Activated CD4-positive, alpha-beta memory T cell treated with anti-CD3 and anti-CD28 coated beads, Interleukin-2, amount 10 ng/mL, durations not matched to agents 7 days and 5 days (primary cell): ENCODE results near the gene SEC14L1. TPM values are rescaled to one million over a fixed set of nuclear protein-coding genes. Genes with fewer than 3 reads are reported as not detected.

Experiments used
- CTCF ChIA-PET: fragments of 350-600 bp; sonication (Branson Sonifier 250); formaldehyde crosslinking; loops from one replicate; lab custom pipeline; 2021; ENCODE audit warnings: antibody characterized with exemption, inconsistent platforms; lab: Charles Lee
- POLR2A ChIA-PET: fragments of 350-600 bp; sonication (Branson Sonifier 250); formaldehyde crosslinking; loops from one replicate; lab custom pipeline; 2021; ENCODE audit warnings: antibody characterized with exemption; lab: Charles Lee
- DNase-seq: peaks from one replicate; pipeline ENCODE4 v3.0.0-alpha.2; 2020
- H3K27ac Mint-ChIP-seq: one replicate; pipeline ENCODE4 v1.8.0; 2021; ENCODE audit warnings: mild to moderate bottlenecking, mixed read lengths
- H3K27me3 Mint-ChIP-seq: one replicate; pipeline ENCODE4 v1.8.0; 2021; ENCODE audit warnings: mixed read lengths
- H3K36me3 Mint-ChIP-seq: one replicate; pipeline ENCODE4 v1.8.0; 2021; ENCODE audit warnings: low read depth, mixed read lengths
- H3K4me1 Mint-ChIP-seq: one replicate; pipeline ENCODE4 v1.8.0; 2021; ENCODE audit warnings: mixed read lengths
- H3K4me3 Mint-ChIP-seq: one replicate; pipeline ENCODE4 v1.8.0; 2021; ENCODE audit warnings: mild to moderate bottlenecking, mixed read lengths
- H3K9me3 Mint-ChIP-seq: one replicate; pipeline ENCODE4 v1.8.0; 2021; ENCODE audit warnings: mixed read lengths
- total RNA-seq, 2 experiments: library from RNA; stranded (reverse); gene quantifications; one replicate each; pipeline ENCODE4 v1.2.3, GENCODE V29; 2021

The SEC14L1 gene
- total RNA-seq, 2 experiments from 2014 or later, result 77.2 to 82.2 TPM

DNA sequence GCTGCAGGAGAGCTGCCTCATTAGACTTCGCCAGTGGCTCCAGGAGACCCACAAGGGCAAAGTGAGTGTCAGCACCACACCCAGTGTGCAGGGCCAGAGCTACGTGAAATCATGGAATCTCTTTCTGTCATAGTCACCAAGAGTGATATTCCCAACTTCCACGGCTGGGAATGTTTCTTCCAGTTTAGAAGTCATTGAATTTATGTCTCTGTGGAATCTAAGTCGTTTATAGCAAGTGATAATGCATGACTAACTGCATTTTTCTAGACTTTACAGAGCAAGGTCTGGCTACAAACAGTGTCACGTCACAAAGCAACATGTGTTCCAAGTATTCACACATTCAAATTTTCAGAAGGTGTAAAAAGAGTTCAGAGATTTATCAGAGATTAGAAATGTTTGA is 55.5 kb downstream of the SEC14L1 start:
- CTCF ChIA-PET, result no interaction called here
- DNase-seq, result no peak
- POLR2A ChIA-PET, result no interaction called here
- no peaks in the 10 kb centered on the region for H3K4me1 Mint-ChIP-seq
- H3K27ac Mint-ChIP-seq, result no peak overlapping the region
- H3K4me3 Mint-ChIP-seq, result no peak overlapping the region
- no peaks in the 10 kb centered on the region for H3K9me3 Mint-ChIP-seq
- H3K36me3 Mint-ChIP-seq, result peaks cover 82% of the 10 kb centered on the region
- no peaks in the 10 kb centered on the region for H3K27me3 Mint-ChIP-seq

DNA sequence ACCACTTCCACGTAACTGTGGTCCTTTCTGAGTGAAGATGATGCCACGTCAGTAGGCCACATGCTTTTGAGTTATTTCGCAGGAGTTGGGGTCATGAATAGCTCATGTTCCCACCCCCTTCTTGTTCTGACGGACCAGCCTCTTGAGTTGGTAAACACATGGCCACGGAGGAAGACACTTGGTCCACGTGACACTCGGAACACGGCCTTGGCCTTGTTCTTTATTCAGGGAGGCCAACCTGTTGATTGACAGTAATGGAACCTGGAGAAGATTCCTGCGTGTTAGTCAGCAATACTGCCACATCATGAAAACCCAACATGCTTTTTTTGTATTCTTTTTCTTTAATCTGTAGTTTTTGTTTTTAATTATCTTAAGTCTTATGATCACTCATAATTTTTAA is 56.3 kb downstream of the SEC14L1 start:
- Mint-ChIP-seq H3K36me3 (peaks cover 86% of the 10 kb centered on the region), H3K9me3 (no peaks in the 10 kb centered on the region), H3K27me3 (no peaks in the 10 kb centered on the region), H3K4me3 (no peak overlapping the region), H3K4me1 (no peaks in the 10 kb centered on the region), H3K27ac (no peak overlapping the region)
- CTCF ChIA-PET, result no interaction called here
- no peak for DNase-seq
- POLR2A ChIA-PET, result no interaction called here

- Mint-ChIP-seq H3K4me1 (no peaks in the 10 kb centered on the region), H3K4me3 (no peak overlapping the region), H3K27me3 (no peaks in the 10 kb centered on the region), H3K36me3 (peaks cover 80% of the 10 kb centered on the region), H3K27ac (no peak overlapping the region), H3K9me3 (no peaks in the 10 kb centered on the region)
- DNase-seq, result no peak
- ChIA-PET CTCF (no interaction called here), POLR2A (no interaction called here)
Measured at GRCh38 chr17:77200711-77201110, 59.9 kb downstream of the SEC14L1 start.

DNA sequence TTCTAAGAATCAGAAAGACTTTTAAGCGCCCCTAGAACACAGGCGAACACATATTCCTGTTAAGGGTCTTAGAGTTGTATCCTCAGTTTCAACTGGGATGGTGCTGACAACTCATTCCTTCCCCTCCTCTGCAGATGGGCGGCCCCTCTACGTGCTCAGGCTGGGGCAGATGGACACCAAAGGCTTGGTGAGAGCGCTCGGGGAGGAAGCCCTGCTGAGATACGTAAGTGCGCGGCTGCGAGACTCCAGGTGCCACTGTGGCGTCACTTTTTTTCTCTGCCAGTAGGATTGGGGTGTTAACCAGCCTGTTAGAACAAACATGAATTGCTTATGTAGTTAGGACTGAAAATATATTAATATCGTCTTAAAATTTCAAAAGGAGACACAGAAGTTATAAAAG is 62.7 kb downstream of the SEC14L1 start:
- H3K9me3 Mint-ChIP-seq, result no peaks in the 10 kb centered on the region
- H3K27me3 Mint-ChIP-seq, result no peaks in the 10 kb centered on the region
- H3K36me3 Mint-ChIP-seq, result peaks cover 74% of the 10 kb centered on the region
- no peak for DNase-seq
- CTCF ChIA-PET, result interaction anchor here (0.6 kb wide), 1 partner anchor 239 kb away, joined by 3 read pairs; no protein-coding TSS in a partner anchor
- no peaks in the 10 kb centered on the region for H3K4me1 Mint-ChIP-seq
- no peak overlapping the region for H3K4me3 Mint-ChIP-seq
- H3K27ac Mint-ChIP-seq, result no peak overlapping the region
- POLR2A ChIA-PET, result interaction anchor here (0.8 kb wide), 1 partner anchor 115 kb away, joined by 4 read pairs; no protein-coding TSS in a partner anchor

DNA sequence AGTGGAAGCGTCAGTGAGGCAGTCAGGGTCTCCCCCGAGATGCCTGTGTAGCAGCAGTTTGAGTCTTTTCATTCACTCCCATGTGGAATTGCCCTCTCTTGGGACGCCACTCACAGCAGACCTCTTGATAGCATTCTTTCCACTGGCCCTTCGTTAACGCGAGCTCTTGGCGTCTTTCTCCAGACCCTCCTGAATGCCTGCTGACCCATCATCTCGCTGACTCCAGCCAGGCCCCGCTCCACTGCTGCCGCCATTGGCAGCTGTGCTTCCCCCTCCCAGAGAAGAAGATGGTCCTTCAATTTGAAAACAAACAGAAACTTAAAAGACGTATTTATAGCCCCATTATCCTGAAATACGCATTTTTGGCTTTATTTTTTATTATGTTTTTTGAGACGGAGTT is 63.1 kb downstream of the SEC14L1 start:
- POLR2A ChIA-PET, result no interaction called here
- Mint-ChIP-seq H3K4me3 (no peak overlapping the region), H3K27me3 (no peaks in the 10 kb centered on the region), H3K27ac (no peak overlapping the region), H3K36me3 (peaks cover 74% of the 10 kb centered on the region), H3K9me3 (no peaks in the 10 kb centered on the region), H3K4me1 (no peaks in the 10 kb centered on the region)
- CTCF ChIA-PET, result interaction anchor here (0.6 kb wide), 1 partner anchor 239 kb away, joined by 3 read pairs; no protein-coding TSS in a partner anchor
- DNase-seq, result no peak

DNA sequence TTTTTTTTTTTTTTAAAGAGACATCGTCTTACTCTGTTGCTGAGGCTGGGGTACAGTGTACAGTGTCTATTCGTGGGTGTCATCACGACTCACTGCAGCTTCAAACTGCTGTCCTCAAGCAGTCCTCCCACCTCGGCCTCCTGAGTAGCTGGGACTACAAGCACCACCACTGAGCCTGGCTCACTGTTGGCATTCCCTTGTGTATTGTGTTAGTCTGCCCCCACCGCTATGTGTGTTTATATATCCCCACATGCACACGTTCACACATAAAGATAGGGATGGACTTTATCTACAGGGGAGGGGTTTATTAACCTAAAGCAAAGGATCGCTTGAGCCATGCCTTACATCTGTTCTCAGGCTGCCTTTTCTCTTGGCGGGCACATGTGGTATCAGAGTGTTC is 63.8 kb downstream of the SEC14L1 start:
- Mint-ChIP-seq H3K36me3 (peaks cover 75% of the 10 kb centered on the region), H3K9me3 (no peaks in the 10 kb centered on the region), H3K4me3 (no peak overlapping the region), H3K27me3 (no peaks in the 10 kb centered on the region), H3K27ac (no peak overlapping the region), H3K4me1 (no peaks in the 10 kb centered on the region)
- POLR2A ChIA-PET, result no interaction called here
- CTCF ChIA-PET, result no interaction called here
- DNase-seq, result no peak

DNA sequence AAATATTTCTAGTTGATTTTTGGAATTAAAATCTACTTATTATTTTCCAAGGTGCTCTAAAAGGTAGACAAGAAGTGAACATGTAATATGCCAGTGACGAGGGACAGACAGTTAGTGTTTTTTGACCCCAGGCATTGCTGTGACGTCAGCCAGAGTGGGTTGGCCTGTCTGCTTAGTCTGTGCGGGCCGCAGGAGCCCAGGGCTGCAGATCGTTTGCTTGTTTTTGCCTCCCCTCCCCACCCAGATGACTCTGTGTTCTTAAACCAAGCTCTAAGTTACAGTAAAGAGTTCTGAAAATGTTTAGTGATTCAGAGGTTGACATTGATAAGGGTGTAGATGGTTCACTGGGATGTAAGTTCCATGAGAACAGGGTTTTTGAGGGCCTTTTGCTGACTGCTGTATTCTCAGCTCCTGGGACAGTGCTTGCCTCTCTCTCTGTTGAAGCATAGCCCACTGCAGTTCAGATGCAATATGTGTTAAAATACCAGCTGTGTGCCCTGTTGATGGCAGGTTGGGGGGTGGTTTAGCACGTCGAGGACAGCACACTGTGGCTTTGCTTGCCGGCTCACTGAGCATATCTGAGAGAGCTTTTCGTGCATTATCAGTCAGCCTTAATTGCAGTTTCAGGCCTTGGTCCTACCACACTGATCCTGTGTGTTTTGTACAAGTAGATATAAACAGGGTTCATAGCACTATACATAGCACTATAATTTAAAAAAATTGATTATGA is 64.8 kb downstream of the SEC14L1 start:
- DNase-seq, result no peak
- H3K4me3 Mint-ChIP-seq, result no peak overlapping the region
- H3K36me3 Mint-ChIP-seq, result peaks cover 74% of the 10 kb centered on the region
- no peak overlapping the region for H3K27ac Mint-ChIP-seq
- H3K9me3 Mint-ChIP-seq, result no peaks in the 10 kb centered on the region
- CTCF ChIA-PET, result interaction anchor here (0.5 kb wide), 1 partner anchor 13 kb away, joined by 3 read pairs; no protein-coding TSS in a partner anchor
- no peaks in the 10 kb centered on the region for H3K4me1 Mint-ChIP-seq
- H3K27me3 Mint-ChIP-seq, result no peaks in the 10 kb centered on the region
- POLR2A ChIA-PET, result no interaction called here

GRCh38 chr17:77206158-77206956 is 65.6 kb downstream of the SEC14L1 start:
- DNase-seq, result no peak
- no peaks in the 10 kb centered on the region for H3K4me1 Mint-ChIP-seq
- ChIA-PET POLR2A (no interaction called here), CTCF (interaction anchor here (0.5 kb wide), 1 partner anchor 12 kb away, joined by 3 read pairs; no protein-coding TSS in a partner anchor)
- no peak overlapping the region for H3K4me3 Mint-ChIP-seq
- H3K36me3 Mint-ChIP-seq, result peaks cover 73% of the 10 kb centered on the region
- H3K27me3 Mint-ChIP-seq, result no peaks in the 10 kb centered on the region
- H3K27ac Mint-ChIP-seq, result peak overlapping the region; percentile 13
- H3K9me3 Mint-ChIP-seq, result no peaks in the 10 kb centered on the region

GRCh38 chr17:77207689-77208216 is 67.0 kb downstream of the SEC14L1 start:
- H3K9me3 Mint-ChIP-seq, result no peaks in the 10 kb centered on the region
- no peaks in the 10 kb centered on the region for H3K4me1 Mint-ChIP-seq
- no peak overlapping the region for H3K4me3 Mint-ChIP-seq
- POLR2A ChIA-PET, result no interaction called here
- CTCF ChIA-PET, result interaction anchor here (1.5 kb wide), 1 partner anchor 152 kb away, joined by 3 read pairs; no protein-coding TSS in a partner anchor
- H3K27me3 Mint-ChIP-seq, result no peaks in the 10 kb centered on the region
- no peak for DNase-seq
- peaks cover 75% of the 10 kb centered on the region for H3K36me3 Mint-ChIP-seq
- H3K27ac Mint-ChIP-seq, result no peak overlapping the region

DNA sequence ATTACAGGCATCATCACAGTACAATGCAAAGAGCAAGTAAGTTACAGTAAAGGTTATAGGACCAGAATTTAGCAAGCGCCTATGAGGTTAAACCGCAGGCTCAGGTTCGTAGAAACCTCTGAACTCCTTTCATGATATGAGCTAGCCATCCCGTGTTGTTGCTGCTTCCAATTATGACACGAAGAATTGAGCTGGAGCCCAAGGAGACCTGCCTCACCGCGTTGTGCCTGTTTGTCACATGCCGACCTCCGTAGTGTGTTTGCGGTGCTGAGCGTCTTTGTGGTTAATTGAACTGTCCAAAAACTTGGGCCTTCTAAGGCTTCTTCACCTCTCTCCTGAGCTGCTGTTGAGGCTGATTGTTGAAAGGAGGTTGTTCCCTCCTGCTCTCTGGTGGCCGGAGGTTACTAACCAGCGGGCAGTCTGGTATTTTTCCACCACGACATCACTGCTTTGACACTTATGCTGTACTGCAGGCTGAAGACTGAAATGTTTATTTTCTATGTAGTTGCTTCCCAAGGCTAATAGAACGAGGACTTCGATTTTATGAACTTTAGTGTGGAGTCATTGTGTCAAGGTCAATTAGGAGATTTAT is 67.5 kb downstream of the SEC14L1 start:
- H3K4me1 Mint-ChIP-seq, result no peaks in the 10 kb centered on the region
- CTCF ChIA-PET, result interaction anchor here (0.8 to 1.5 kb wide), 2 partner anchors 117 to 153 kb away, joined by 3 read pairs; no protein-coding TSS in a partner anchor
- H3K36me3 Mint-ChIP-seq, result peaks cover 76% of the 10 kb centered on the region
- no peaks in the 10 kb centered on the region for H3K9me3 Mint-ChIP-seq
- POLR2A ChIA-PET, result no interaction called here
- H3K27me3 Mint-ChIP-seq, result no peaks in the 10 kb centered on the region
- H3K4me3 Mint-ChIP-seq, result no peak overlapping the region
- DNase-seq, result no peak
- H3K27ac Mint-ChIP-seq, result no peak overlapping the region

DNA sequence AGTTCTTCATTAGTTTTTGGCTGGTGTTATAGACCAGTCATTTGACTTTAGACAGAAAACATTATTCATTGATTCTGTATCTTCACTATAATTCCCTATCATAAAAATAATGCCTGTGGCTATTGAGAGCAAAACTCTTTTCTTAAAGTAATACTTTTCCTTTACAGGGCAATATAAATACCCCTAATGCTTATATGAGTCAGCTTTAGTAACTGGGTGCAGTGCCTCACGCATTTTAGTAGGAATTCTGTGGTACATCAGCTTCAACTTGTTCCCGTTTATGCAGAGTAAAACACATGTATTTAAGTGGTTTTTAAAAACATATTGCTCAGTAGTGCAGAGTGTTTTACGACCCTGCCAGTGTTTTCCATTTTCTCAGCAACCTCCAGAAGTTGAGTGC is 68.1 kb downstream of the SEC14L1 start:
- H3K36me3 Mint-ChIP-seq, result peaks cover 73% of the 10 kb centered on the region
- ChIA-PET POLR2A (no interaction called here), CTCF (interaction anchor here (0.8 to 1.5 kb wide), 2 partner anchors 117 to 153 kb away, joined by 3 read pairs; no protein-coding TSS in a partner anchor)
- no peaks in the 10 kb centered on the region for H3K27me3 Mint-ChIP-seq
- H3K27ac Mint-ChIP-seq, result no peak overlapping the region
- no peaks in the 10 kb centered on the region for H3K9me3 Mint-ChIP-seq
- H3K4me3 Mint-ChIP-seq, result no peak overlapping the region
- no peak for DNase-seq
- no peaks in the 10 kb centered on the region for H3K4me1 Mint-ChIP-seq

DNA sequence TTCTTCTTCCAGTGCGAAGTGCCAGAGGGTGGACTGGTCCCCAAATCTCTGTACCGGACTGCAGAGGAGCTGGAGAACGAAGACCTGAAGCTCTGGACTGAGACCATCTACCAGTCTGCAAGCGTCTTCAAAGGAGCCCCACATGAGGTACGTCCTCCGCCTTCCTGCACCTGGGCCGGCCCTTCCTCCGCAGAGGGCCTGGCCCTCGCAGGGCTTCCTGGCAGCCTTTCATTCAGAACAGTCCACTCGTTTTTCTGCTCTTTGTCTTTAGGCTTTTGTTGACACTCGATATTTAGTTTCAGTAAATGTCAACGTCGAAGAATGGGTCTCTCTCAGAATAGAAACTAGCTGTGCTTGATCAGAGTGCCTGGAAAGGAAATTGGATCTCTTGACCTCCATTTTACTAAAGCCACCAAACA is 68.6 kb downstream of the SEC14L1 start:
- no peak overlapping the region for H3K27ac Mint-ChIP-seq
- H3K27me3 Mint-ChIP-seq, result no peaks in the 10 kb centered on the region
- H3K4me3 Mint-ChIP-seq, result no peak overlapping the region
- H3K9me3 Mint-ChIP-seq, result no peaks in the 10 kb centered on the region
- CTCF ChIA-PET, result no interaction called here
- H3K4me1 Mint-ChIP-seq, result no peaks in the 10 kb centered on the region
- peaks cover 76% of the 10 kb centered on the region for H3K36me3 Mint-ChIP-seq
- POLR2A ChIA-PET, result no interaction called here
- no peak for DNase-seq
